PC-3 (cell line): Measurements from ENCODE around the gene PAFAH1B2. TPM values are rescaled to one million over a fixed set of nuclear protein-coding genes. Genes with fewer than 3 reads are reported as not detected.

Source experiments
- ATAC-seq: fragments of 200-7000 bp; cut with Tn5 transposase; 2 replicates; pipeline ENCODE4 v1.9.1; 2020; ENCODE audit warnings: mild to moderate bottlenecking, moderate library complexity
- BruUV-seq: library from RNA; stranded (reverse); fragments of 400-500 nt; replicated peaks from 2 replicates; lab custom pipeline; 2021; lab: Mats Ljungman, UMichigan
- CTCF ChIA-PET: fragments of 300-600 bp; sonication (Branson Sonifier 250); formaldehyde crosslinking; loops from one replicate; lab custom pipeline; 2022; ENCODE audit warnings: antibody characterized with exemption; lab: Charles Lee
- POLR2A ChIA-PET: fragments of 300-600 bp; sonication (Branson Sonifier 250); formaldehyde crosslinking; loops from one replicate; lab custom pipeline; 2022; ENCODE audit warnings: antibody characterized with exemption; ENCODE audit not compliant: unreplicated experiment; lab: Charles Lee
- DNase-seq: peaks from one replicate; pipeline ENCODE4 v3.0.0-alpha.2; 2015
- H2AFZ ChIP-seq: fragments of 300-600 bp; sonication (generic); 2 replicates; pipeline ENCODE4 v1.6.0; 2016; ENCODE audit warnings: antibody characterized with exemption, low read length
- H3F3A ChIP-seq: fragments of 300-600 bp; sonication (generic); one replicate; pipeline ENCODE4 v1.6.0; 2017; ENCODE audit warnings: antibody characterized with exemption, low read length, control low read depth, mild to moderate bottlenecking; ENCODE audit not compliant: unreplicated experiment
- H3K27ac ChIP-seq: fragments of 300-600 bp; sonication (generic); 2 replicates; pipeline ENCODE4 v1.5.1; 2016; ENCODE audit warnings: mild to moderate bottlenecking, low read length
- H3K27me3 ChIP-seq: fragments of 300-600 bp; sonication (generic); 2 replicates; pipeline ENCODE4 v1.6.1; 2016; ENCODE audit warnings: low read length, mixed read lengths
- H3K36me3 ChIP-seq: fragments of 300-600 bp; sonication (generic); 2 replicates; pipeline ENCODE4 v1.6.1; 2016; ENCODE audit warnings: low read depth, mixed run types, low read length, mixed read lengths
- H3K4me1 ChIP-seq: fragments of 300-600 bp; sonication (generic); 2 replicates; pipeline ENCODE4 v1.5.1; 2016; ENCODE audit warnings: low read length; ENCODE audit not compliant: insufficient read depth
- H3K4me2 ChIP-seq: fragments of 300-600 bp; sonication (generic); 2 replicates; pipeline ENCODE4 v1.6.0; 2016; ENCODE audit warnings: low read length
- H3K4me3 ChIP-seq: fragments of 300-600 bp; sonication (generic); 2 replicates; pipeline ENCODE4 v1.5.1; 2016; ENCODE audit warnings: mild to moderate bottlenecking, low read length, mixed read lengths
- H3K79me2 ChIP-seq: fragments of 300-600 bp; sonication (generic); 2 replicates; pipeline ENCODE4 v1.6.1; 2017; ENCODE audit warnings: low read length, mixed read lengths
- H3K9ac ChIP-seq: fragments of 300-600 bp; sonication (generic); 2 replicates; pipeline ENCODE4 v1.6.0; 2016; ENCODE audit warnings: mild to moderate bottlenecking, low read length
- H3K9me2 ChIP-seq: fragments of 300-600 bp; sonication (generic); replicated peaks from 2 replicates; pipeline ENCODE4 v1.6.1; 2016; ENCODE audit warnings: mixed run types, low read length, mixed read lengths
- H3K9me3 ChIP-seq: fragments of 300-600 bp; sonication (generic); 2 replicates; pipeline ENCODE4 v1.6.1; 2016; ENCODE audit warnings: low read length, mixed read lengths
- H4K20me1 ChIP-seq: fragments of 300-600 bp; sonication (generic); 2 replicates; pipeline ENCODE4 v1.6.1; 2016; ENCODE audit warnings: low read length, mixed read lengths
- CTCF ChIP-seq: fragments of 300-600 bp; sonication (generic); conservative IDR thresholded peaks from 2 replicates; pipeline ENCODE4 v1.5.1; 2017; ENCODE audit warnings: antibody characterized with exemption, low read depth, mild to moderate bottlenecking, low read length
- EZH2 ChIP-seq: fragments of 300-600 bp; sonication (generic); IDR thresholded peaks from one replicate; pipeline ENCODE4 v1.6.1; 2017; ENCODE audit warnings: antibody characterized with exemption, mild to moderate bottlenecking, low read length; ENCODE audit not compliant: unreplicated experiment
- EZH2phosphoT487 ChIP-seq: fragments of 300-600 bp; sonication (generic); IDR thresholded peaks from 2 replicates; pipeline ENCODE4 v1.6.1; 2018; ENCODE audit warnings: mild to moderate bottlenecking, antibody characterized with exemption, low read length, borderline replicate concordance
- intact Hi-C: fragments of 100-400 bp; cut with micrococcal nuclease; formaldehyde crosslinking; loops from 2 replicates; pipeline ENCODE4 v1.9.0; 2023
- total RNA-seq: library from RNA; depleted of rRNA; stranded (reverse); fragments of >200 nt; gene quantifications from 2 replicates; pipeline ENCODE4 v1.2.3, GENCODE V29; 2014

The PAFAH1B2 gene
- total RNA-seq, 1 experiment from 2014 or later = 91.6 TPM

- no peak overlapping the region for H3K4me3 ChIP-seq
- peak overlapping the region; percentile 25 for H3K27ac ChIP-seq
- intact Hi-C loops = no loop called here
- peaks cover 45% of the 10 kb centered on the region; the same call in 1 of the 2 replicates for H3K36me3 ChIP-seq
- H3K79me2 ChIP-seq = no peaks in the 10 kb centered on the region
- no peaks in the 10 kb centered on the region for H3K27me3 ChIP-seq
- ATAC-seq (peak; percentile 78), DNase-seq (peak; percentile 82)
- no peak overlapping the region for H2AFZ ChIP-seq
- H3K9ac ChIP-seq = no peak overlapping the region
- no TSS peak for BruUV-seq
- H3K4me2 ChIP-seq = peak overlapping the region; percentile 45
- peaks cover 14% of the 10 kb centered on the region for H3K4me1 ChIP-seq
- ChIA-PET POLR2A (interaction anchor here (0.6 kb wide), 1 partner anchor 36 kb away, joined by 3 read pairs; no protein-coding TSS in a partner anchor), CTCF (interaction anchor here (0.5 to 1.1 kb wide), 4 partner anchors 41 to 1567 kb away, joined by 3 to 9 read pairs (median 4); no protein-coding TSS in a partner anchor)
- peaks cover 6% of the 10 kb centered on the region for H3F3A ChIP-seq
- no peaks in the 10 kb centered on the region for H4K20me1 ChIP-seq
- H3K9me2 ChIP-seq = no peaks in the 10 kb centered on the region
- TF ChIP-seq EZH2 (no peak), EZH2phosphoT487 (no peak), CTCF (peak; percentile 37; the same call in 1 of the 2 replicates)
- no peaks in the 10 kb centered on the region for H3K9me3 ChIP-seq
These were observed 77.9 kb downstream of the PAFAH1B2 start for GRCh38 chr11:117221775-117222517.

- DNase-seq = no peak
These were observed 79.1 kb downstream of the PAFAH1B2 start for GRCh38 chr11:117222991-117223740.

More at GRCh38 chr11:117222991-117223740, 79.1 kb downstream of the PAFAH1B2 start:
- Histone ChIP-seq H3F3A (peaks cover 6% of the 10 kb centered on the region), H3K36me3 (peaks cover 38% of the 10 kb centered on the region; the same call in 1 of the 2 replicates), H2AFZ (no peak overlapping the region), H3K27me3 (no peaks in the 10 kb centered on the region), H3K79me2 (no peaks in the 10 kb centered on the region), H3K4me2 (no peak overlapping the region), H3K27ac (no peak overlapping the region), H3K9ac (no peak overlapping the region), H3K9me2 (no peaks in the 10 kb centered on the region), H3K4me3 (no peak overlapping the region), H3K9me3 (no peaks in the 10 kb centered on the region), H4K20me1 (no peaks in the 10 kb centered on the region), H3K4me1 (peaks cover 14% of the 10 kb centered on the region)
- no peak for ATAC-seq
- TF ChIP-seq CTCF = no peak
- intact Hi-C loops = no loop called here
- no TSS peak for BruUV-seq
- POLR2A ChIA-PET = no interaction called here
- CTCF ChIA-PET = interaction anchor here (0.6 kb wide), 1 partner anchor 43 kb away, joined by 6 read pairs; no protein-coding TSS in a partner anchor
